HG02973 (cell line): Measurements from ENCODE around the gene SLC25A26.

ENCODE experiments used
- ATAC-seq: cut with Tn5 transposase; IDR thresholded peaks from one replicate; pipeline ENCODE4 v1.9.1; 2021; ENCODE audit warnings: moderate library complexity; ENCODE audit not compliant: unreplicated experiment

SLC25A26 gene

GRCh38 chr3:66393333-66394005 lies 172.7 kb downstream of the SLC25A26 start:
- peak; percentile 6 for ATAC-seq

GRCh38 chr3:66394019-66394752 lies 173.4 kb downstream of the SLC25A26 start:
- peak; percentile 89 for ATAC-seq

DNA sequence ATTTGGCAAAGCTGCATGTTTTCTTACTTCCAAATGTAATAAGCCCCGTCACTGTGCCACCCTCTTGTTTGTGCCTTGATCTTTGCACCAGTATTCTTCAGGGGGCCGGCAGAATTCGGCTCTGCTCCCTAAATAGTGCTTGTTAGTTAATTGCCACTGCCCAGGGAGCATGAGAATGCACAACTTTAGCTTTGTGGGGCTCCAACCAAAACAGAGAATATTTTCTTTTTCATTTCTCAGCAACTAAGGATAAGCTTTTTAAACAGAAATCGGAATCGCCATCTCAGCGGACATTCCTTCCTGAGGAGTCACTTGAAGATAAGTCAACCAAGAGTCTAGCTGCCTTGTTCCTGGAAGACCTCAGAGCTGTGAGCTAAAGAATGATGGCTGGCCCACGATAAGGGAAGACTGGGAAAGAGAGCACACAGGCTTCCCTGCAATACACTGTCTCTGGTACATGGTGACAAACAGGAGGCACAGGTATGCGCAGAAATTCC lies 174.0 kb downstream of the SLC25A26 start:
- ATAC-seq = no peak

DNA sequence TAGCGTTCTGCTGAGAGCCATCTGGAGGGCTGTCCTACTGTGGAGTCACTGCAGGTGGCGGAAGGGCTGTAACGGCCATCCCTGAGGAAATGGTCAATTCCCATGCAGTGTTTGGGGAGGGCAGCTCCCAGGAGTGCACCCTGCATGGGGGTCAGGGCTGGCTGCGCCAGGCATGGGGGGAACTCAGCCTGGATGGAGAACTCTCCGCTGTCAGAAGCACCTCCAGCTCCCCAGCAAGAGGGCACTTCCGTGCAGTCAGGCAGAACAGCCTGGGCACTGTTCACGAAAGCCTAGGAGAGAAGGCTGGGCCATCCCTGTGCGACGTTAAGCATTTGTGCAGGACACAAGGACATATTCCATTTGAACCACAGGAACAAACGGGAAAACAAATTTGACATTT lies 174.8 kb downstream of the SLC25A26 start:
- ATAC-seq = no peak

- ATAC-seq = no peak
Measured at GRCh38 chr3:66396161-66396760, 175.5 kb downstream of the SLC25A26 start.

GRCh38 chr3:66396888-66397287 lies 176.1 kb downstream of the SLC25A26 start:
- ATAC-seq = no peak

DNA sequence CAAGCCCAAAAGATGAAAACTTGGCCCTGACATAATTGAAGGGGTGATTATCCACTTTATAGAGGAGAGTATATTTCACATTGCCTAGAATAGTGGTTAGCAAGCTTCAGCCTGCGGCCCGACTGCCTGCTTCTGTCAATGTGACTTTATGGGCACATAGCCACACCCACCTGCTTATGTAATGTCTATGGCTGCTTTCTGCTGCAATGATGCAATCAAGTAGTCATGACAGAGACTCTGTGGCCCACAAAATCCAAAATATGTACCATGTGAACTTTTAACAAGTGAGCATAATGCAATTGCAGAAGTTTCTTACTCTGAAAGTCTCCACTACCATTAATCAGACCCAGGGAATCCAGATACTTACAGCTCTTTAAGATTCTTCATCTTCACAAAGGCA lies 176.9 kb downstream of the SLC25A26 start:
- no peak for ATAC-seq

DNA sequence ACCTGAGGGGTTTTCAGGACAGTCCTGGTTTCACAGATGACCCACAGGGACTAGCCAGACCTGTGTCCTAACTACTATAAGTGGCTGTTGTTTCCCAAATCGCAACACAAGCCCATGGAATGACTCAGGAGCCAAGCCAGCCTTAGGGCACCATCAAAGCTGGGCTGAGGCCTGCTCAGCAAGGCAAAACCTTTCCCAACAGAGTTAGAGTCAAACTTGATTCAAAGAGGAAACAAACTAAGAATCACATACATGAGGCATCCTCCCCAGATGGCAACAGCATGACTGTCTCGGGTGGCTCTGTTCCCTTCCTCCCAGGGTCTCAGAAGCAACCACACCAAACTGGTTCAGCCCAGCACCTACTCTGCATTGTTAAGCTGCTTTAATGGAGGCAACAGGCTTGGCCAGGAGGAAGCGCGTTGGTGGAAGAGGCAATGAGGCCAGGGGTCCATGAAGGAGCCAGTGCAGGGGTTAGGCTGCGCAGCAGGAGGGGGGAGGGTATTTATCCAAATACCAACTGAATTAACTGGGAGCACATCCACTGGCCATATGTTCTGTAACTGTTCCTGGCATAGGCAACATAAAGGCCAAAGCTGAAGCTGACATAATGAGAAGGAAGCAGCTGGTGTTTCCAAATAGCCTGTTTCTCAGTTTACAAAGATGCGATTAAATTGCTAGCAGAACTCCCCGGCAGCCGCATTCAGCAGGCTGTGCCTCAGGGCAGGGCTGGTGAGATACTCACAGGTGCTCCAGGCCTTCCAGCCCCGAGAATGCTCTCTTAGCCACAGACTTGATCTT lies 177.6 kb downstream of the SLC25A26 start:
- no peak for ATAC-seq

GRCh38 chr3:66399529-66400232 lies 178.9 kb downstream of the SLC25A26 start:
- no peak for ATAC-seq

- ATAC-seq = no peak
Measured at GRCh38 chr3:66400411-66401156, 179.8 kb downstream of the SLC25A26 start.

DNA sequence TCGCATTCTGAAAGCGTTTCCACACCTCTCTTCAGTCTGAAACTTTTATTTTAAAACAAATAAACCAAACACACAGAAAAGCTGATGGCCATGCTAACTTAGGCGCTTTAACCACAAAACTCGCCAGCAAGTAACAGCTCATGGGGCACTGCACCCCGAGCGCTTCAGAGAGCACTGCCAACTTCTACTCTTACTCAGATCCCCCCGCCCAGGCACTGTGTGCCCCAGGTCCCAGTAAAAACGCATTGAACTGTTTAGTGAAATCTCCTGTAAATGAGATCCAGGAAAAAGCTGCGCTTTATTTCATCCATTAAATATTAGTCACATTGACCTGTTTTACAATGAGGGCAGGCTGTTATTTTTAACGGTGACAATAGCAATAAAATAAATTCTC lies 180.4 kb downstream of the SLC25A26 start:
- no peak for ATAC-seq

DNA sequence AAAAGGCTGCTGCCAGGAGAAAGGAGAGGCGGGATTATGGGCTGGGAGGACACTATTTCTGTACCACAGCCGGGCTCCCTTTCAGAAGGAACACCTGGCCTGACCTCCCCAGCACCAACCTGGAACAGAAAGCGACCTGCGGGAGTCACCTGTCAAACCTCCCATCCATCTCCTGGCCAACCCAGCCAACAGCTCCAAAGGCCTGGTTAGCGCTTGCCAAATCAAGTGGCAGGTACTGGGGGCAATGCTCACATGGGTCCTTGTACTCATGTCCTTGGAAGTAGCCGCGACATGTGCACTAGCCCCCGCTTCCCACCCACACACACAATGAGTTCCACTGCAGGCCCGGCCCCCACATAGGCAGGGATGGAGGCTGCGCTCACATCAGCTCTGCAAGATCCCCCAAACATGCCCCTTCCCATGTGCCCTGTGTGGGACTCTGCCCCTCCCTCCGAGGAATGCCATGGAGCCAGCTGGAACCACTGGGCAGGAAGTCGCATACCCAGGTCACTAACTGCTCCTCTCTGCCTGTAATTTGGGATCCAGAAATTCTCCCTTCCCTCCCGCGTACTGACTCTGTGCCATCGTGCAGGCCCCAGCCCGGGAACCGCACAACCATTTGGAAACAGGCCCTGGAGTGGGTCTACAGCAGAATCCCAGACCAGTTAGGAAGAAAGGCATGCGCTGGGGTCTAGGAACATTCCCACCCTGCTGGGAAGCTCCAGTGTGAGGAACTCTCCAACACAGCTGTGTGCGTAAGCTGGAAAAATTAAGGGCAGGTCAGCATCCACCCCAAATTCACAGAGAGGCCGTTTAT lies 181.1 kb downstream of the SLC25A26 start:
- ATAC-seq = no peak

- ATAC-seq = no peak
Measured at GRCh38 chr3:66402596-66403290, 181.9 kb downstream of the SLC25A26 start.

DNA sequence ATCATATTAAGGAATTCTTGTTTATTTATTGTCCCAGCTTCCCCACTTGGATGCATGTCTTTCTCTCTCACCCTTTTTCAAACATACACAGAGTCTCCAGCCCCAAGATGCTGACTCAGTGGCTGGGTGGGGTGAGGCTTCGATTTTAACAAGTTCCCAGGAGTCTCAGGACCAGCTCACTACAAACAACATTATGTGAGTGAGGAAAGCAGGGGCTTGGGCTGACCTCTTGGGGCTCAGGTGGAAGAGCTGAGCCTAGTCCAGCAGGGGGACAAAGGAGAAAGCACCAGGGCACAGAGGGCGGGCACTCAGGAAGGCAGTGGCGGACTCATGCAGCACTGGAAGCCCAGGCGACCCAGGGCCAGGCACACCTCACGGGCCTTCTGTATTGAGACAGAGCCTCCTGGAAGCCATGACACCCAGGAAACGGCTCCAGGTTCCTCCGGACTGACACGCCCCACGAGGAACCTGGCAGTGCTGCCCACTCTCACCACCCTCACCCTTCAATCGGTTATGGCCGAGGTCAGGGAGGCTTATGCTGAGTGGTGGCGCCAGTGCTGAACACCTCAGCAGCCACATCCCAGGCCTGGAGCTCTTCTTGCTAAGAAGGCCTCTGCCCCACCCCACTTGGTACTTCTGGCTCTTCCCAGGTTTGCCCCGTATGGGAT lies 182.7 kb downstream of the SLC25A26 start:
- ATAC-seq = no peak

GRCh38 chr3:66404197-66404596 lies 183.4 kb downstream of the SLC25A26 start:
- no peak for ATAC-seq

DNA sequence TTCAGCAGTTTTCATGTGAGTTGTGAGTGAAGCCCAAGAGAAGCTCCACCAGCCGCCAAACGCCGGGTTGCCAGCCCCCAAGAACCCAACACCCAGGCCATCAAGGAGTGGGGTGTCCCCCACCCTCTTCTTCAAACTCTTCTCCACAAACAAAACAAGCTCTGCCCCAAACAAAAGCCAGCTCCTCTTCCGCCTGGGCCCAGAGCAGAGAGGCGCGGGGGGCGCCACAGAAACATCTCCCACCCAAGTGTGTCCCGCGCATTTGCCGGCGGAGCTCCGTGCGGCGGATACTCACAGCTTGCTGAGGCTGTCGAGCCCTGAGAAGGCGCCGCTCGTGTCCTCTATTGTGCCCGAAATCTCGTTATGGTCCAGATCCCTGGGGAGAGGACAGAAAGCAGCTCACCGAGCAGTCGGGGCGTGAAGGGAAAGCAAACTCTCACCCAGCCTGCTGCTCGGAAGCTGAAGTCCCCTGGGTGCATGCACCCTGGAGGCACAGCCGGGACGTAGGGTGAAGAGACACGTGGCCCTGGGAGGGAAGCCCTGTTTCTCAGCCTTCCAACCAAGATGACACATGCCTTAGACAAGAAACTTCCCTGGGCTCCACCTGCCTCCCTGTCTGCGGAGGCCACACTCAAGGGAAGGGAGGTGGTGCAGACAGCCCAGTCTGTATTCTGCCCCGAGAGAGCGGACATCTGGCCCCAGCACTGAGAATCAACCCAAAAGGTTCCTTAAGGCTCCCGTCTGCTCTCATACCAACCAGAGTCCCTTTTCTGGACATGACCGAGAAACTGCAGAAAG lies 184.3 kb downstream of the SLC25A26 start:
- ATAC-seq = no peak

- no peak for ATAC-seq
Measured at GRCh38 chr3:66405701-66406091, 184.9 kb downstream of the SLC25A26 start.
